A204.1 (cell line): ENCODE measurements around the gene ZNF625.

Experiments used
- FAIRE-seq: peaks from 2 replicates; lab custom pipeline; 2012; peaks lifted over from hg19 to GRCh38; lab: Jason Lieb, UNC

ZNF625 gene

GRCh38 chr19:12156223-12157058 is at the start of gene ZNF625:
TSS of gene ZNF625 (minus strand) at chr19:12156734. CDS start at chr19:12156558, 176 bp downstream.
- peak; percentile 89 for FAIRE-seq

- FAIRE-seq = no peak
These were observed 48.8 kb upstream of the ZNF625 start for GRCh38 chr19:12205296-12205695.

- no peak for FAIRE-seq
These were observed 45.7 kb upstream of the ZNF625 start for GRCh38 chr19:12202250-12202649.

GRCh38 chr19:12199757-12200419 is 43.4 kb upstream of the ZNF625 start:
- FAIRE-seq = no peak

GRCh38 chr19:12198136-12198535 is 41.6 kb upstream of the ZNF625 start:
- FAIRE-seq = no peak

GRCh38 chr19:12194827-12195731 is 38.5 kb upstream of the ZNF625 start:
- no peak for FAIRE-seq

- FAIRE-seq = no peak
These were observed 31.1 kb upstream of the ZNF625 start for GRCh38 chr19:12187625-12188024.

GRCh38 chr19:12180377-12180776 is 23.8 kb upstream of the ZNF625 start:
- no peak for FAIRE-seq

- no peak for FAIRE-seq
These were observed 10.1 kb upstream of the ZNF625 start for GRCh38 chr19:12166626-12167025.

GRCh38 chr19:12163826-12164225 is 7.3 kb upstream of the ZNF625 start:
- FAIRE-seq = no peak

- FAIRE-seq = peak; percentile 82
These were observed 6.6 kb upstream of the ZNF625 start, which contains the start of gene ZNF136 for GRCh38 chr19:12162882-12163806. TSS of gene ZNF136 (plus strand) at chr19:12163096. CDS start at chr19:12163204, 108 bp downstream.

GRCh38 chr19:12162513-12162881 is 6.0 kb upstream of the ZNF625 start:
- no peak for FAIRE-seq

- no peak for FAIRE-seq
These were observed 3.4 kb upstream of the ZNF625 start for GRCh38 chr19:12159773-12160414.

- FAIRE-seq = no peak
These were observed 1.1 kb downstream of the ZNF625 start for GRCh38 chr19:12155324-12155860.

- FAIRE-seq = no peak
These were observed 11.2 kb downstream of the ZNF625 start for GRCh38 chr19:12145348-12145747.

GRCh38 chr19:12141405-12141736 is 15.2 kb downstream of the ZNF625 start:
- no peak for FAIRE-seq

GRCh38 chr19:12140545-12141404 is 15.8 kb downstream of the ZNF625 start:
- FAIRE-seq = no peak

- FAIRE-seq = no peak
These were observed 16.5 kb downstream of the ZNF625 start, which contains the start of gene ZNF20 for GRCh38 chr19:12139885-12140544. TSS of gene ZNF20 (minus strand) at chr19:12140350. CDS start at chr19:12140182, 168 bp downstream.

- FAIRE-seq = no peak
These were observed 17.3 kb downstream of the ZNF625 start for GRCh38 chr19:12139269-12139668.
